AG08396 (cell line): ENCODE measurements around the gene SOAT2.

ENCODE experiments used
- DNase-seq: peaks from one replicate; pipeline ENCODE4 v3.0.0; 2012; ENCODE audit warnings: low spot score, mixed read lengths

SOAT2 gene, protein sequence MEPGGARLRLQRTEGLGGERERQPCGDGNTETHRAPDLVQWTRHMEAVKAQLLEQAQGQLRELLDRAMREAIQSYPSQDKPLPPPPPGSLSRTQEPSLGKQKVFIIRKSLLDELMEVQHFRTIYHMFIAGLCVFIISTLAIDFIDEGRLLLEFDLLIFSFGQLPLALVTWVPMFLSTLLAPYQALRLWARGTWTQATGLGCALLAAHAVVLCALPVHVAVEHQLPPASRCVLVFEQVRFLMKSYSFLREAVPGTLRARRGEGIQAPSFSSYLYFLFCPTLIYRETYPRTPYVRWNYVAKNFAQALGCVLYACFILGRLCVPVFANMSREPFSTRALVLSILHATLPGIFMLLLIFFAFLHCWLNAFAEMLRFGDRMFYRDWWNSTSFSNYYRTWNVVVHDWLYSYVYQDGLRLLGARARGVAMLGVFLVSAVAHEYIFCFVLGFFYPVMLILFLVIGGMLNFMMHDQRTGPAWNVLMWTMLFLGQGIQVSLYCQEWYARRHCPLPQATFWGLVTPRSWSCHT

DNA sequence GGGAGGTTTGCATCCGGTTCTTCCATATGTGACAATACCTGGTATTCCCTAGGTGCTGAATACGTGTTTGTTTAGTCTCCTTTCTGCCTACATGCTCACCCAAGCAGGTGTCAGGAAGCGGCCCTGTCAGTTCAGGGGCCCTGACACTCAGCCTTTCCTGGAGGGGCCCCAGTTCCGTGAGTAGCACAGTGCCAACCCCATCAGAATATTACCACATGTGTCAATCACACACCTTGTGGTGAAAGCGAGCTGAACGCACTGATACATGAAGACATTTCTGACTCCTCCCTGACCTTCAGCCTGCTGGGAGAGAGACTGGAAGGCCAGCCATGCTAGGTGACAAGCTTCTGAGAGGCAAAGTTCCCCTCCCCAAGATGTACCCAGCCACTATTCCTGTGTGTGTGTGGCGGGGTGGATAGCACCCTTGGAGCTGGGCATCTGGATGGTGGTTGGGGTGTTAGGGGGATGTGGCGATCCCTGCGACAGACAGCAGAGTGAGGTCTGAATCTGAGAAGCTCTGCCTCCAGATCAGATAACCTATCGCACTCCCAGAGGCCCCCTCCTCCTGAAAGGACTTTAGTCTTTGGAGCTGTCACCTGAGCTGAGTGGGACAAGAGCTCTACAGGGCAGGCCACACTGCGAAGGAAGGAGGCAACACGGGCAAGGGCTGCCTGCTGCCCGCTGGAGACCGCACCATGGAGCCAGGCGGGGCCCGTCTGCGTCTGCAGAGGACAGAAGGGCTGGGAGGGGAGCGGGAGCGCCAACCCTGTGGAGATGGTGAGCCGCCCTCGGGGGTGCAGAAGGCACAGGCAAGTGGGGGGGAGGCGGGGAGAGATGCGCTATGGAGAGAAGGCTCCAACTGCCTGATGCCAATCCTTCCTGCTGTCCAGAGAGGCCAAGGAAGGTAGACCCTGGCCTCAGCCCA lies at the start of gene SOAT2:
TSS of gene SOAT2 (plus strand) at position 604 of the 925 bp plus-strand sequence. CDS start at position 696, 92 bp downstream.
- DNase-seq: no peak

GRCh38 chr12:53054112-53054878 lies 49.0 kb upstream of the SOAT2 start:
- peak; percentile 84 for DNase-seq

DNA sequence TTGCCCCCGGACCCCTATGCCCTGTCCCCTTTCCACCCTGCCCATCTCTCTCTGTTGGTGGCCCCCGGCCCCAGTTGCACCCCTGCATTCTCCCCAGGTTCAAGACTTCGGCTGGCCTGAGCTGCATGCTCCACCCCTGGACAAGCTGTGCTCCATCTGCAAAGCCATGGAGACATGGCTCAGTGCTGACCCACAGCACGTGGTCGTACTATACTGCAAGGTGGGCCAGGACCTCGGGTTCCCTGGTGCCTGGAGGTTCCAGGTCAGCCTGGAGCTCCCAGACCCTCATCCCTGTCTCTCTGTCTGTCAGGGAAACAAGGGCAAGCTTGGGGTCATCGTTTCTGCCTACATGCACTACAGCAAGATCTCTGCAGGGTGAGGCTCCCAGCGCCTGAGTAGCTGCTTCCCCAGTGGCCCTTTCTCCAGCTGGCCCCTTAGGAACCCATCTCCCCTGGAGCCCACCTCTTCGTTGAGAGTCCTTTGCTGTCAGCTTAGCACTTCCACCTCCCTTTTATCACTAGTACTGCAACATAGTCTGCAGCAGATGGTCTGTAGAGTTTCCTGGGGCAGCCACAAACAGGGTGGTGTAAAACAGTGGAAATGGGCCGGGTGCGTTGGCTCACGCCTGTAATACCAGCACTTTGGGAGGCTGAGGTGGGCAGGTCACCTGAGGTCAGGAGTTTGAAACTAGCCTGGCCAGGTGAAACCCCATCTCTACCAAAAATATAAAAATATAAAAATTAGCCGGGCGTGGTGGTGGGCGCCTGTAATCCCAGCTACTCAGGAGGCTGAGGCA lies 47.6 kb upstream of the SOAT2 start:
- no peak for DNase-seq

DNA sequence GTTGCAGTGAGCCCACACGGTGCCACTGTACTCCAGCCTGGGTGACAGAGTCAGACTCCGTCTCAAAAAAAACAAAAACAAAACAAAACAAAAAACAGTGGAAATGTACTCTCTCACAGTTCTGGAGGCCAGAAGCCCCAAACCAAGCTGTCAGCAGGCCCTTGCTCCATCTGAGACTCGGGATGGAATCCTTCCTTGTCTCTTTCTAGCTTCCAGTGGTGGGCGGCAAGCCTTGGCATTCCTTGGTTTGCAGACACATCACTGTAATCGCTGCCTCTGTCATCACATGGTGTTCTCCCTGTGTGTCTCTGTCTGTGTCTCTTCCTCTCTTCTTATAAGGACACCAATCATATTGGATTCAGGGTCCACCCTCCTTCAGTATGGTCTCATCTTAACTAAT lies 47.0 kb upstream of the SOAT2 start:
- no peak for DNase-seq

GRCh38 chr12:53056901-53057300 lies 46.4 kb upstream of the SOAT2 start:
- no peak for DNase-seq

DNA sequence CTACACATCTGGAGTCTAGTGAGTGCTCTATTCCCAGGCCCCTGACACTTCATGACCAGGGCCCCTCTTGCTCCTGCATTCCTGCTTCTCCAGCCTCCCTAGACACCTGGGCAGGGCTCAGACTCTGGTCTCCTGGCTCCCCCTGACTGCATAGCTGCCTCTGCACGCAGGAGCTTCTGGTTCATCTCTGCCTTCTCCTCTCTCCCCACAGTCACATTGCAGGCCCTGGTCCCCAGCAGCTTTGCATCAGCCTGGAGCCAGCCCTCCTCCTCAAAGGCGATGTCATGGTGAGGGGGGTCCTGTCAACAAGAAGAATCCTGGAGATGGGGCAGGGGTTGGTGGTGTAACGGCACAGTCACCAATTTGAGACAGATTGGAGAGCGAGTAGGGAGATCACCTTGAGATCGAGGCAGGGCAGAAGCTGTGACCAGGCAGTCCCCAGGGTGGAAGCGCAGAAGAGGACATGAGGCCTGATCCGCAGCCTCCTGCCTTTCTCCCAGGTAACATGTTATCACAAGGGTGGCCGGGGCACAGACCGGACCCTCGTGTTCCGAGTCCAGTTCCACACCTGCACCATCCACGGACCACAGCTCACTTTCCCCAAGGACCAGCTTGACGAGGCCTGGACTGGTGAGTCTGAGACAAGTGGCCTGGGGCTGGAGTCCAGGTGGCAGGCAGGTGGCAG lies 45.3 kb upstream of the SOAT2 start:
- DNase-seq: no peak

DNA sequence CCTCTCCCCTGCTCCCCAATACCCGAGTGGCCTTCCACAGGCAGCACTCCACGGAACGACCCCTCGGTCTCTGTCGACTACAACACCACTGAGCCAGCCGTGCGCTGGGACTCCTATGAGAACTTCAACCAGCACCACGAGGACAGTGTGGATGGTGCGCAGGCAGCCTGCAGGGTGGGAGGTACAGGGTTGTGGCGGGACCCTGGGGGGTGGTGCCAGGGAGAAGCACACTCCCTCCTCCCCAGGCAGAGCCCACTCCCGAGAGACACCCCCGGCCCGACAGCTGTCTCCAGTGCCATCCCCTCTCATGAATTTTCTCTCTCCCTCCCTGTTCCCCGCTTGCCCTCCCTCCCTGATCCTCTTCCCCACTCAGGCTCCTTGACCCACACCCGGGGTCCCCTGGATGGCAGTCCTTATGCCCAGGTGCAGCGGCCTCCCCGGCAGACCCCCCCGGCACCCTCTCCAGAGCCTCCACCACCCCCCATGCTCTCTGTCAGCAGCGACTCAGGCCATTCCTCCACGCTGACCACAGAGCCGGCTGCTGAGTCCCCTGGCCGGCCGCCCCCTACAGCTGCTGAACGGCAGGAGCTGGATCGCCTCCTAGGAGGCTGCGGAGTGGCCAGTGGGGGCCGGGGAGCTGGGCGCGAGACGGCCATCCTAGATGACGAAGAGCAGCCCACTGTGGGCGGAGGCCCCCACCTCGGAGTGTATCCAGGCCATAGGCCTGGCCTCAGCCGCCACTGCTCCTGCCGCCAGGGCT lies 44.4 kb upstream of the SOAT2 start:
- DNase-seq: no peak

- DNase-seq: no peak
Measured at GRCh38 chr12:53059434-53060063, 43.7 kb upstream of the SOAT2 start.

- DNase-seq: no peak
Measured at GRCh38 chr12:53060064-53060720, 43.1 kb upstream of the SOAT2 start.

GRCh38 chr12:53060721-53061276 lies 42.5 kb upstream of the SOAT2 start:
- no peak for DNase-seq

GRCh38 chr12:53061404-53062010 lies 41.8 kb upstream of the SOAT2 start:
- DNase-seq: no peak

DNA sequence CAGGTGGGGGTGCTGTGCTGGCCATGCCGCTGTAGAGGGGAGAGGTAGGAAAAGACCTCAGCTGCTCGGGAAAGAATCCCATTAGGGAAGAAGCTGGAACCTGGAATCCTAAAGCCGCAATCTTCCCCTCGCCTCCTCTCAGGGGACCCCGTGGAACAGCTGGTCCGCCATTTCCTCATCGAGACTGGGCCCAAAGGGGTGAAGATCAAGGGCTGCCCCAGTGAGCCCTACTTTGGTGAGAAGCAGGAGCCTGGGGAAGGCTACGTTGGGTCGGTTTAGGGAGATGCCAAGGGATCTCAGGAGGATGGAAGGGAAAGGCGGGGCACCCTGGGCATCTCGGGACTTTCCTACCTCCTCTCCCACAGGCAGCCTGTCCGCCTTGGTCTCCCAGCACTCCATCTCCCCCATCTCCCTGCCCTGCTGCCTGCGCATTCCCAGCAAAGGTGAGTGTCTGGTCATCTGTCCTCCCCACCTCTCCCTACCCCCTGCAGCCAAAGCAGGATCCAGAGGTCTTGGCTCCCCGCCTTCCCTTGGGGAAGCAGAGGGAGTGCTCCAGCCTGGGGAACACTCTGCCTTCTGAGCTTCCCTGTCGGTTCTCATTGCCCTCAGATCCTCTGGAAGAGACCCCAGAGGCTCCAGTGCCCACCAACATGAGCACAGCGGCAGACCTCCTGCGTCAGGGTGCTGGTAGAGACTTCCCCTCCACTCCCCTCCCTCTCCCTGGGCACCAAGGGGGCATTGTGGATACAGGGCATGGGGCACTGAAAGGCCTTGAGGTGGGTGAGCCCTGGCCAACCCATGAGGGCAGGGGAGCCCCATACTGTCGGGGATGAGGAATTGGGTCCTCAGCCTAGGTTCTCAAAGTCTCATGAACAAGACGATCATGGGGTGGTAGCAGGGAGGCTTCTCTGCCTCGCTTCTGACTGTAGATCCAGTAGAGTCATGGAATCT lies 41.0 kb upstream of the SOAT2 start:
- DNase-seq: no peak

- no peak for DNase-seq
Measured at GRCh38 chr12:53062977-53063707, 40.1 kb upstream of the SOAT2 start.

DNA sequence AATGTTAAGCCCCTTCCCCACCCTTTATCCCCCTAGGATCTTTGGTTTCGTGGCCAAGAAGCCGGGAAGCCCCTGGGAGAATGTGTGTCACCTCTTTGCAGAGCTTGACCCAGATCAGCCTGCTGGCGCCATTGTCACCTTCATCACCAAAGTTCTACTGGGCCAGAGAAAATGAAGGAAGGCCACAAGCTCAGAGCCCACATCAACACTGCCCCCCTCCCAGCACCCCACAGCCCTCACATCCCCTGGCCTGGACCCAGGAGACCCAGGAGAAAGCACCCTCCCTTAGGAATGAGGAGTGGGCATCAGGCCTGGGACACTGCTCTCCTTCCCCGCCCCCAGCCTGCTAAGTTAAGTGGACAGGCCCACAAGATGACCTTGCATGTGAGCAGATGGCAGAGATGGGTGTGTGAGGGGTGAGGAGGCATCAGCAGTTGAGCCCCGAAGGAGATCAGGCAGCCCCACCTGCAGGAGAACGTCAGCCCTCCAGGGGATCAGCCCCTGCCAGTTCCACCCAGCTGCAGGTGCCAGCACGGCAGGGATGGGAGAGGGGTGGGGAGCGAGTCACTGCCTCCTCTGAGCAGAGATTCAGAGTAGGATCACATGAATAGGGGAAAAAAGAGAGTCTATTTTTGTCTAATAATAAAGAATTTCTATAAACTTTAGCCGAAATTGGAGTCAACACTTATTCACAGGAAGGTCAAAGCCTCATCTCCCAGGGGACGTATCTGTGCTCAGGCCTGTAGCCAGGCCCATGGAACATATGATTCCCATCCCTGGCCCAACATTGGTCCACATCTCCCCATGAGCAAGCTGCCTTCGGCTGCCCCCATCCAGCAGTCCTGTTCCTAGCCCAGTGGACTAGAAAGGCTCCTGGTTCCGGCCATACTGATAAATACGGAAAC lies 39.3 kb upstream of the SOAT2 start:
- DNase-seq: no peak
